Central memory CD8-positive, alpha-beta T cell (primary cell): ENCODE measurements around the gene FOXJ3.

Experiments
- ATAC-seq: fragments of 150-1000 bp; cut with Tn5 transposase; replicated peaks from 2 replicates; pipeline ENCODE4 v1.10.0; 2022; ENCODE audit warnings: mild to moderate bottlenecking, moderate FRiP score, moderate number of reproducible peaks; ENCODE audit not compliant: poor library complexity, severe bottlenecking; ENCODE audit errors: extremely low read depth
- DNase-seq, 2 donors: peaks; one replicate each; pipeline ENCODE4 v3.0.0; 2021; ENCODE audit warnings: low spot score in 2 of 2
- H3K27ac Mint-ChIP-seq: one replicate; pipeline ENCODE4 v1.8.0; 2022; ENCODE audit warnings: low read depth, mild to moderate bottlenecking, moderate library complexity, mixed read lengths
- H3K27me3 Mint-ChIP-seq: one replicate; pipeline ENCODE4 v1.8.0; 2022; ENCODE audit warnings: mixed read lengths
- H3K36me3 Mint-ChIP-seq: one replicate; pipeline ENCODE4 v1.8.0; 2022; ENCODE audit warnings: mild to moderate bottlenecking, moderate library complexity, mixed read lengths; ENCODE audit not compliant: insufficient read depth
- H3K4me1 Mint-ChIP-seq: one replicate; pipeline ENCODE4 v1.8.0; 2022; ENCODE audit warnings: mixed read lengths
- H3K4me3 Mint-ChIP-seq: one replicate; pipeline ENCODE4 v1.8.0; 2022; ENCODE audit warnings: mild to moderate bottlenecking, moderate library complexity, mixed read lengths
- H3K9me3 Mint-ChIP-seq: one replicate; pipeline ENCODE4 v1.8.0; 2022; ENCODE audit warnings: mixed read lengths

Gene FOXJ3

GRCh38 chr1:42136466-42136865, 198.6 kb downstream of the FOXJ3 start:
- no peak overlapping the region for H3K27ac Mint-ChIP-seq
- H3K9me3 Mint-ChIP-seq = no peaks in the 10 kb centered on the region
- no peaks in the 10 kb centered on the region for H3K36me3 Mint-ChIP-seq
- H3K4me3 Mint-ChIP-seq = no peak overlapping the region
- ATAC-seq = no peak
- H3K4me1 Mint-ChIP-seq = no peaks in the 10 kb centered on the region
- no peak for DNase-seq
- peaks cover 26% of the 10 kb centered on the region for H3K27me3 Mint-ChIP-seq

DNA sequence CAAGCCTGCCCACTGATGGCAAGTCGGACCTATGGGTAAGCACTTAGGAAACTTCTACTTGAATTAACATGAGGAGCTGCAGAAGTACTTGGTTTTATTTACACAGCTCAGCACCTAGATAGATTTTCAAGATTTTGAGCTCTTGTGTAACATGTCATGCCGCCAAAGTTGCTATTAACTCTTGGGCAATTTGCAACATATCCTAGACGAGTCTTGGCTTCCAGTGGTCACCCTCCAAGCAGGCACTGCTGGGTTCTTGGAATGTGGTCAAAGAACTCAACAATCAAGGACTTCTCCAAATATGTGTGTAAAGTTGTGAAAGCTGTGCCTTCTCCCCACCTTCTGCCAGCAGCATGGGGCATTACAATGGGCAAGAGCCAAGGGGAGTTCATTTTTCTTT, 199.6 kb downstream of the FOXJ3 start:
- Mint-ChIP-seq H3K36me3 (no peaks in the 10 kb centered on the region), H3K9me3 (no peaks in the 10 kb centered on the region), H3K4me3 (no peak overlapping the region), H3K27ac (no peak overlapping the region), H3K27me3 (peaks cover 26% of the 10 kb centered on the region), H3K4me1 (no peaks in the 10 kb centered on the region)
- DNase-seq (no peak), ATAC-seq (no peak)

- peaks cover 16% of the 10 kb centered on the region for H3K27me3 Mint-ChIP-seq
- DNase-seq (no peak), ATAC-seq (no peak)
- no peaks in the 10 kb centered on the region for H3K9me3 Mint-ChIP-seq
- no peak overlapping the region for H3K4me3 Mint-ChIP-seq
- no peaks in the 10 kb centered on the region for H3K4me1 Mint-ChIP-seq
- no peaks in the 10 kb centered on the region for H3K36me3 Mint-ChIP-seq
- H3K27ac Mint-ChIP-seq = no peak overlapping the region
Measured at GRCh38 chr1:42133809-42134526, 201.1 kb downstream of the FOXJ3 start.

GRCh38 chr1:42133390-42133789, 201.6 kb downstream of the FOXJ3 start:
- peaks cover 10% of the 10 kb centered on the region for H3K27me3 Mint-ChIP-seq
- no peaks in the 10 kb centered on the region for H3K4me1 Mint-ChIP-seq
- no peak overlapping the region for H3K27ac Mint-ChIP-seq
- H3K36me3 Mint-ChIP-seq = no peaks in the 10 kb centered on the region
- no peaks in the 10 kb centered on the region for H3K9me3 Mint-ChIP-seq
- ATAC-seq (no peak), DNase-seq (no peak)
- H3K4me3 Mint-ChIP-seq = no peak overlapping the region

DNA sequence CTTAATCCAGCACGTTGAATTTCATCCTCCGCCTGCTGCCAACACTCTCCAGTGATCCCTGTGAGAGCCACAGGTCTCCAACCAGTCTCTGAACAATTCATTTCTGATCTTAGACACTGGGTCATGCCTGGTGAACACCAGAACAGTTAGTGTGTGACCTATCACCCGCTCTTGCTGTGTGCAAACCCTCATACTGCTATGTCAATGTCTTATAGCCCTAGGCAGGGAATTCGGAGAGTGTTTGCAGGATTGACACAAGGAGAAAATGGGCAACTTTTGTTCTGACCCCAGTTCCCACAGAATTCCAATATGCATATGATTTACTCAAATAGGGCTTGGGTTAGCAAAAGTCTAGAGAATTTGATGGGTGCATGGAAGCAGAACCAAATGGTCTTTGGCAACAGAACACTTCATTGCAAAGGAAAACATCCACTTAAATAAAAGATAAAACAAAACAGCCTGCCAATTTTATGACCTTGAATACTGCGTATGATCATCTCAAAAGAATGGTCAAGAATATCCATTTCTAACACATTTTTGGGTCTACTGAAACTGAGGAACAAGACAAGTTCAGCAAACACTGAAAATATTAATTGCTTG, 204.9 kb downstream of the FOXJ3 start:
- no peak overlapping the region for H3K4me3 Mint-ChIP-seq
- H3K9me3 Mint-ChIP-seq = no peaks in the 10 kb centered on the region
- DNase-seq (no peak), ATAC-seq (no peak)
- H3K36me3 Mint-ChIP-seq = no peaks in the 10 kb centered on the region
- H3K27me3 Mint-ChIP-seq = peaks cover 1% of the 10 kb centered on the region
- no peak overlapping the region for H3K27ac Mint-ChIP-seq
- no peaks in the 10 kb centered on the region for H3K4me1 Mint-ChIP-seq

- DNase-seq = no peak
- no peaks in the 10 kb centered on the region for H3K9me3 Mint-ChIP-seq
- H3K36me3 Mint-ChIP-seq = no peaks in the 10 kb centered on the region
- no peak for ATAC-seq
- H3K27me3 Mint-ChIP-seq = peaks cover 5% of the 10 kb centered on the region
- no peak overlapping the region for H3K4me3 Mint-ChIP-seq
- no peak overlapping the region for H3K27ac Mint-ChIP-seq
- H3K4me1 Mint-ChIP-seq = no peaks in the 10 kb centered on the region
Measured at GRCh38 chr1:42128964-42129363, 206.1 kb downstream of the FOXJ3 start.

DNA sequence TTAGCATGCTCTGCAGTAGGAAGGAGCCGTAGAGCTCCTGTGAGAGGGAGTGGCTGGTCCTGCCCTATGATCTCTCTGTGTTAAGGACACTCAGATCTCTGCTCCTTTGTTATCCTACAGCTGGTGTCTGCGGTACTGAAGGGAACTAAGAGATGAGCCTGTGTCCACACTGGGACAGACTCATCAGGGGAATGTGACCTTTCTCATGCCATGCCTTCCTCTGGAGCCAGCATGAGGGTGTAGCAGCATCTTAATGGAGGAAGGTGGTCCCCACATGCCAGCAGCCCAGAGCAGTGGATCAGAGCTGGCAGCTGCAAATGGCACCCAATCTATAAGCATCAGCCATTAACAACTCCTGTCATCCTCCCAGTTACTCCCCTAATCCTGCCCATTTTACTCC, 206.5 kb downstream of the FOXJ3 start:
- no peaks in the 10 kb centered on the region for H3K9me3 Mint-ChIP-seq
- peaks cover 10% of the 10 kb centered on the region for H3K27me3 Mint-ChIP-seq
- ATAC-seq (no peak), DNase-seq (no peak)
- no peak overlapping the region for H3K27ac Mint-ChIP-seq
- H3K4me3 Mint-ChIP-seq = no peak overlapping the region
- no peaks in the 10 kb centered on the region for H3K36me3 Mint-ChIP-seq
- no peaks in the 10 kb centered on the region for H3K4me1 Mint-ChIP-seq

DNA sequence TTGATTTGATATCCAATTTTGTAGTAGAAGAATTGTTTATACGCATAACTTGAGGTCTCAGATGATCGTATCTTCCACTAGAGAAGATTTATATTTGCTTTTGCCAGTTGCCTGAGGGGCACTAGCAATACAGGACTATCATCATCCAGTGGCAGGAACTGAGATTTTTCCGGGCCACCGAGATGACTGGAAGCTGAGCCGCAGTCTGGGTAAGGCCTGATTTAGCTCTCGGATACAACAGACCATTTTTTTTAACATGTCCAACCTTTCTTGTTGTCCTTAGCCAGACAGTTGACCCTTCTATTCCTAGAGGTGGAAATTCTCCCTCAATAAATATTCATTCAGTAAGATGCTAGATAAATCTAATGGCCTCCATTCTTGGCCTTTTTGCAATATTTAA, 207.3 kb downstream of the FOXJ3 start:
- Mint-ChIP-seq H3K4me3 (no peak overlapping the region), H3K27ac (no peak overlapping the region), H3K27me3 (peaks cover 14% of the 10 kb centered on the region), H3K9me3 (no peaks in the 10 kb centered on the region), H3K36me3 (no peaks in the 10 kb centered on the region), H3K4me1 (no peaks in the 10 kb centered on the region)
- ATAC-seq = no peak
- no peak for DNase-seq
